ENCODE measurements around the gene P3R3URF.
"Not testable (repeated sequence)": the region's sequence is repeated elsewhere in the genome, so short reads cannot be mapped to it uniquely, and the experiment has no call there.

P3R3URF gene

GRCh38 chr1:46176211-46176865 lies at the start of gene P3R3URF:
TSS of gene P3R3URF (minus strand) at chr1:46176488. CDS start at chr1:46176471, 17 bp downstream.
- in situ Hi-C loops (cut with HindIII; ENCODE audit: low pct_ligation_motif_present, low pct_unique_long_range_greater_than_20kb, low sequenced_read_pairs) = loop anchor here (25.0 kb wide), 1 partner anchor 139 kb away; no protein-coding TSS in a partner anchor

GRCh38 chr1:46224966-46225365 lies 48.7 kb upstream of the P3R3URF start:
- in situ Hi-C loops (cut with HindIII; ENCODE audit: low pct_ligation_motif_present, low pct_unique_long_range_greater_than_20kb, low sequenced_read_pairs) = no loop called here
- no peak for DNase-seq

More at GRCh38 chr1:46176211-46176865, at the start of gene P3R3URF:
- DNase-seq = no peak

- in situ Hi-C loops (cut with HindIII; ENCODE audit: low pct_ligation_motif_present, low pct_unique_long_range_greater_than_20kb, low sequenced_read_pairs) = no loop called here
- peak; percentile 79 for DNase-seq
Observed at GRCh38 chr1:46223472-46223943, 47.2 kb upstream of the P3R3URF start.

- DNase-seq; in situ Hi-C loops (cut with HindIII; ENCODE audit: low pct_ligation_motif_present, low pct_unique_long_range_greater_than_20kb, low sequenced_read_pairs): not testable (repeated sequence)
Observed at GRCh38 chr1:46223055-46223454, 46.8 kb upstream of the P3R3URF start.

GRCh38 chr1:46221749-46222148 lies 45.5 kb upstream of the P3R3URF start:
- no peak for DNase-seq
- in situ Hi-C loops (cut with HindIII; ENCODE audit: low pct_ligation_motif_present, low pct_unique_long_range_greater_than_20kb, low sequenced_read_pairs) = no loop called here

GRCh38 chr1:46220808-46221207 lies 44.5 kb upstream of the P3R3URF start:
- DNase-seq = no peak
- in situ Hi-C loops (cut with HindIII; ENCODE audit: low pct_ligation_motif_present, low pct_unique_long_range_greater_than_20kb, low sequenced_read_pairs) = no loop called here

GRCh38 chr1:46219551-46220520 lies 43.5 kb upstream of the P3R3URF start:
- in situ Hi-C loops (cut with HindIII; ENCODE audit: low pct_ligation_motif_present, low pct_unique_long_range_greater_than_20kb, low sequenced_read_pairs) = no loop called here

GRCh38 chr1:46218443-46218842 lies 42.2 kb upstream of the P3R3URF start:
- in situ Hi-C loops (cut with HindIII; ENCODE audit: low pct_ligation_motif_present, low pct_unique_long_range_greater_than_20kb, low sequenced_read_pairs) = no loop called here
- no peak for DNase-seq

More at GRCh38 chr1:46219551-46220520, 43.5 kb upstream of the P3R3URF start:
- DNase-seq = no peak

- DNase-seq = no peak
- in situ Hi-C loops (cut with HindIII; ENCODE audit: low pct_ligation_motif_present, low pct_unique_long_range_greater_than_20kb, low sequenced_read_pairs) = no loop called here
Observed at GRCh38 chr1:46215504-46215903, 39.2 kb upstream of the P3R3URF start.

- no peak for DNase-seq
- in situ Hi-C loops (cut with HindIII; ENCODE audit: low pct_ligation_motif_present, low pct_unique_long_range_greater_than_20kb, low sequenced_read_pairs) = no loop called here
Observed at GRCh38 chr1:46211051-46211450, 34.8 kb upstream of the P3R3URF start.

GRCh38 chr1:46210561-46210960 lies 34.3 kb upstream of the P3R3URF start:
- in situ Hi-C loops (cut with HindIII; ENCODE audit: low pct_ligation_motif_present, low pct_unique_long_range_greater_than_20kb, low sequenced_read_pairs) = no loop called here

GRCh38 chr1:46206399-46206798 lies 30.1 kb upstream of the P3R3URF start:
- in situ Hi-C loops (cut with HindIII; ENCODE audit: low pct_ligation_motif_present, low pct_unique_long_range_greater_than_20kb, low sequenced_read_pairs) = no loop called here
- DNase-seq = no peak

More at GRCh38 chr1:46210561-46210960, 34.3 kb upstream of the P3R3URF start:
- DNase-seq = no peak

GRCh38 chr1:46205791-46206190 lies 29.5 kb upstream of the P3R3URF start:
- no peak for DNase-seq
- in situ Hi-C loops (cut with HindIII; ENCODE audit: low pct_ligation_motif_present, low pct_unique_long_range_greater_than_20kb, low sequenced_read_pairs) = no loop called here

- in situ Hi-C loops (cut with HindIII; ENCODE audit: low pct_ligation_motif_present, low pct_unique_long_range_greater_than_20kb, low sequenced_read_pairs) = no loop called here
Observed at GRCh38 chr1:46205141-46205540, 28.9 kb upstream of the P3R3URF start.

GRCh38 chr1:46204406-46204742 lies 28.1 kb upstream of the P3R3URF start:
- in situ Hi-C loops (cut with HindIII; ENCODE audit: low pct_ligation_motif_present, low pct_unique_long_range_greater_than_20kb, low sequenced_read_pairs) = no loop called here
- peak; percentile 25 for DNase-seq

More at GRCh38 chr1:46205141-46205540, 28.9 kb upstream of the P3R3URF start:
- DNase-seq = no peak

GRCh38 chr1:46203738-46204405 lies 27.6 kb upstream of the P3R3URF start:
- DNase-seq = no peak
- in situ Hi-C loops (cut with HindIII; ENCODE audit: low pct_ligation_motif_present, low pct_unique_long_range_greater_than_20kb, low sequenced_read_pairs) = no loop called here

GRCh38 chr1:46199233-46199749 lies 23.0 kb upstream of the P3R3URF start:
- DNase-seq = no peak

GRCh38 chr1:46197964-46198811 lies 21.9 kb upstream of the P3R3URF start, which contains the start of gene POMGNT1:
TSS of gene POMGNT1 (minus strand) at chr1:46198434. CDS start at chr1:46197821, 613 bp downstream.
- in situ Hi-C loops (cut with HindIII; ENCODE audit: low pct_ligation_motif_present, low pct_unique_long_range_greater_than_20kb, low sequenced_read_pairs) = loop anchor here (25.0 kb wide), 1 partner anchor 161 kb away; no protein-coding TSS in a partner anchor
- DNase-seq = peak; percentile 67

More at GRCh38 chr1:46199233-46199749, 23.0 kb upstream of the P3R3URF start:
- in situ Hi-C loops (cut with HindIII; ENCODE audit: low pct_ligation_motif_present, low pct_unique_long_range_greater_than_20kb, low sequenced_read_pairs) = loop anchor here (25.0 kb wide), 1 partner anchor 162 kb away; no protein-coding TSS in a partner anchor

Data from ACHN (cell line).